Right lobe of liver (tissue), 6 donors: Measurements from ENCODE around the gene LPIN2. TPM values are rescaled to one million over a fixed set of nuclear protein-coding genes. Genes with fewer than 3 reads are reported as not detected.

Source experiments
- ATAC-seq, 4 donors: fragments of 200-7000 bp; cut with Tn5 transposase; one replicate each; pipeline ENCODE4 v1.9.1; 2020; ENCODE audit warnings: mild to moderate bottlenecking in 4 of 4, moderate library complexity in 4 of 4
- DNase-seq, 3 donors: peaks; one replicate each; pipeline ENCODE4 v3.0.0-alpha.2; 2020
- H3K27ac ChIP-seq, 3 donors: fragments of 200-600 bp; one replicate each; pipeline ENCODE4 v1.8.0; 2022
- H3K27me3 ChIP-seq, 2 donors: fragments of 200-600 bp; one replicate each; pipeline ENCODE4 v1.8.0; 2022
- H3K36me3 ChIP-seq, 4 donors: fragments of 200-600 bp; sonication (generic) in 1 of 4; one replicate each; pipeline versions ENCODE4 v1.5.1 to v1.8.0; 2017 to 2022; ENCODE audit warnings: control low read depth in 1 of 4
- H3K4me1 ChIP-seq, 4 donors: fragments of 200-600 bp; sonication (generic) in 1 of 4; one replicate each; pipeline versions ENCODE4 v1.5.1 to v1.8.0; 2017 to 2022; ENCODE audit warnings: control low read depth in 1 of 4
- H3K4me3 ChIP-seq, 3 donors: fragments of 200-600 bp; one replicate each; pipeline ENCODE4 v1.8.0; 2022
- H3K9me3 ChIP-seq, 4 donors: fragments of 200-600 bp; sonication (generic) in 1 of 4; one replicate each; pipeline versions ENCODE4 v1.5.1 to v1.8.0; 2017 to 2022; ENCODE audit warnings: control low read depth in 1 of 4
- POLR2A ChIP-seq: fragments of 450-650 bp; IDR thresholded peaks from one replicate; pipeline ENCODE4 v1.6.1; 2017; ENCODE audit warnings: antibody characterized with exemption, mild to moderate bottlenecking
- WGBS: methylation state at CpG from one replicate; pipeline ENCODE4 v1.1.6; 2018; ENCODE audit warnings: low coverage, low lambda C conversion rate; ENCODE audit not compliant: insufficient coverage; ENCODE audit errors: missing lambda C conversion rate; 5-methylcytosine and 5-hydroxymethylcytosine counted together
- intact Hi-C, 2 donors: fragments of 100-400 bp; cut with DNase I; formaldehyde crosslinking; loops; one replicate each; pipeline versions ENCODE4 v1.11.2 to v1.14.1; 2022
- total RNA-seq, 6 experiments: library from RNA; depleted of rRNA in 2 of 6; stranded (reverse); fragments of >200 nt in 2 of 6; fragmentation: NEBNext Ultra II Directional in 3 of 6; extraction: Animal tissue kit (Norgen Biotek cat#: 25700) in 3 of 6; gene quantifications; one replicate each; pipeline versions ENCODE4 v1.1.0 to v1.2.4, GENCODE V29; 2016 to 2023
- TF ChIP-seq, protein P1 (sequence below), 4 donors: fragments of 200-600 bp in 3 of 4; fragments of 450-650 bp in 1 of 4; IDR thresholded peaks; one replicate each; pipeline versions ENCODE4 v1.5.1 to v1.8.0; 2016 to 2022; ENCODE audit warnings: antibody characterized with exemption in 4 of 4, mild to moderate bottlenecking in 2 of 4
- donor health status: DM: no; HTN: yes; CAD: no.
- donor health status: DM: no; HTN: no; CAD: no.
- donor health status: DM: no; HTN: no; CAD: no.
- donor health status: DM: no; HTN: yes; CAD: no.
- donor health status: DM: no; HTN: yes; CAD: no.

Gene LPIN2
- total RNA-seq, 6 experiments from 2014 or later: 64.9 to 175 (median 150) TPM

DNA sequence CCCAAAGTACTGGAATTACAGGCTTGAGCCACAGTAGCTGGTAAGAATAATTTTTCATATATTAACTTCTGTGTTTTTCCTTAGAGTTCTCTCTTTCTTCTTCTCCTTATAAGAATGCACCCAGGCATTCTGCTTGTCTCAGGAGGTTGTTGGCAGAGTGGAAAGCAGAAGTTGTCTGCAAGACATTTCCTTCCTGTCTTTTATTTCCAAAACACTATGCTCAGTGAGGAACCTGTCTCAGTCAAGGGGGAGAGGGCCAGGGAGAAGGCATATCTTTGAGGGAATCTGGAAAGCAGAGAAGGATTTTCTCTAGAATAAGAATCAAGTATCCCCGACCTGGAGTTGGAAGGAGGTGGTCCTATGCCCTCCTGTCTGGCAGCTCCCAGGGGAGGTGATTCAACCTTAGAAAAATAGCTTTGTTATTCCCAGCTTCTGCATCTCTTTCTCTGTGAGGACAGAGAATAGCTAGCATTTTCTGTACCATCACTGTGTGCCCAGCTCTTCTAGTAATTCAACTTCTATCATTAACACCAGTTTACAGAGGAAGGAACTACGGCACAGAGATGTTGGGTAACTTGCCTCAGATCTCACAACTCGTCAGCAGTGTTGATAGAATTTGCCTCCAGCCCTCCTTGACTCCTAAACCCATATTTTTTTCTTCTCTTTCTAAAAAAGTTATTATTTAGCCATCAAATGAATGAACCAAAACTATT lies 3.8 kb upstream of the LPIN2 start:
- Histone ChIP-seq H3K27me3 (no peaks in the 10 kb centered on the region), H3K27ac (peak overlapping the region; percentile 5 to 25 (median 20)), H3K36me3 (no peaks in the 10 kb centered on the region), H3K4me1 (peaks cover 0 to 14% (median 3%) of the 10 kb centered on the region in 4 donors), H3K4me3 (no peak overlapping the region), H3K9me3 (no peaks in the 10 kb centered on the region)
- ATAC-seq (no peak), DNase-seq (no peak)
- WGBS: 53% methylated on average over 3 of the region's 3 CpGs
- TF ChIP-seq POLR2A: peak; percentile 26
- TF ChIP-seq, protein P1, sequence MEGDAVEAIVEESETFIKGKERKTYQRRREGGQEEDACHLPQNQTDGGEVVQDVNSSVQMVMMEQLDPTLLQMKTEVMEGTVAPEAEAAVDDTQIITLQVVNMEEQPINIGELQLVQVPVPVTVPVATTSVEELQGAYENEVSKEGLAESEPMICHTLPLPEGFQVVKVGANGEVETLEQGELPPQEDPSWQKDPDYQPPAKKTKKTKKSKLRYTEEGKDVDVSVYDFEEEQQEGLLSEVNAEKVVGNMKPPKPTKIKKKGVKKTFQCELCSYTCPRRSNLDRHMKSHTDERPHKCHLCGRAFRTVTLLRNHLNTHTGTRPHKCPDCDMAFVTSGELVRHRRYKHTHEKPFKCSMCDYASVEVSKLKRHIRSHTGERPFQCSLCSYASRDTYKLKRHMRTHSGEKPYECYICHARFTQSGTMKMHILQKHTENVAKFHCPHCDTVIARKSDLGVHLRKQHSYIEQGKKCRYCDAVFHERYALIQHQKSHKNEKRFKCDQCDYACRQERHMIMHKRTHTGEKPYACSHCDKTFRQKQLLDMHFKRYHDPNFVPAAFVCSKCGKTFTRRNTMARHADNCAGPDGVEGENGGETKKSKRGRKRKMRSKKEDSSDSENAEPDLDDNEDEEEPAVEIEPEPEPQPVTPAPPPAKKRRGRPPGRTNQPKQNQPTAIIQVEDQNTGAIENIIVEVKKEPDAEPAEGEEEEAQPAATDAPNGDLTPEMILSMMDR (IDR thresholded peaks at IDR 0.05): no peak
- intact Hi-C loops: no loop called here

DNA sequence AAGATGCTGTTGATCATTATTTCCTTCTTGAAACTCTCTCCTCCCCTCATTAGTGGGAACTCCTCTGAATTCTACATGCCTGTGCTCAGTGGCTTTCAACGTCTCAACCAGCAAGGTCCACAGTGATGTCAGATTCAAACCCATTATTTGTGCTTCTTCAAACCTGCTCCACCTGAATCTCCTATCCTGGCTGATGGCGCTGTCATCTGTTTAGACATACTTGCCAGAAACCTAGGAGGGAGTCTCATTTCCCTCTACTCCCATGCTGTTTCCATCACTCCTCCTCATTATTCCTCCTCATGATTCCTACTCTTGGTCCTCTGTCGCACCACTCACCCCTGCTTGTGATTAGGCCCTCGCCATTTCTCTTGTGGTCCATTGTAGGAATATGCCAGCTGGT lies 2.9 kb upstream of the LPIN2 start:
- intact Hi-C loops: no loop called here
- TF ChIP-seq, protein P1 (IDR thresholded peaks at IDR 0.05): no peak
- no peak for TF ChIP-seq POLR2A
- ATAC-seq: no peak
- Histone ChIP-seq H3K36me3 (no peaks in the 10 kb centered on the region), H3K27ac (peak overlapping the region; percentile 72 to 99 (median 83)), H3K27me3 (no peaks in the 10 kb centered on the region), H3K4me3 (no peak overlapping the region), H3K9me3 (no peaks in the 10 kb centered on the region), H3K4me1 (peaks cover 0 to 18% (median 5%) of the 10 kb centered on the region in 4 donors)
- 94% methylated on average over 4 of the region's 4 CpGs for WGBS
- no peak for DNase-seq

DNA sequence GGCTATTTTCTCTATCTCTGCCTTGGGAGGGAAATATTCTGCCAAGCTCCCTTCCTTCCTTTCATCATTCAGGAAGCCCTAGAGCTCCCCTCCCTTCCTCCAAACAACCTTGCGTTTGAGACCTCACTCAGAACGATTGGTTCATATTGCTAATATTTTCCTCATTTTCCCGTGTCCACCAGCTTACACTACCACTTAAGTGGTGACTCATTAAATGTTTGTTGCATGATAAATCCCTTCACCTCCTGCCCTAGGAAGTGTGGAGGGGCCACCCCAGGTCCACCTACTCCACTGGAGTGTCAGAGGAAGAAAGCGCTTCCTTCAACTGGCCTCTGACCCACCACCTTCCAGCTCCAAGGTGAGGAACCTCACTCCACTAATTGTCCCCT lies 2.3 kb upstream of the LPIN2 start:
- peak in 2 of 4 donors; percentile 26 to 35 for ATAC-seq
- Histone ChIP-seq H3K9me3 (no peaks in the 10 kb centered on the region), H3K36me3 (no peaks in the 10 kb centered on the region), H3K27me3 (no peaks in the 10 kb centered on the region), H3K4me3 (no peak overlapping the region), H3K27ac (peak overlapping the region; percentile 72 to 99 (median 83)), H3K4me1 (peaks cover 0 to 18% (median 5%) of the 10 kb centered on the region in 4 donors)
- no peak for DNase-seq
- WGBS: 29% methylated on average over 4 of the region's 4 CpGs
- intact Hi-C loops: no loop called here
- TF ChIP-seq, protein P1 (IDR thresholded peaks at IDR 0.05): no peak
- no peak for TF ChIP-seq POLR2A

DNA sequence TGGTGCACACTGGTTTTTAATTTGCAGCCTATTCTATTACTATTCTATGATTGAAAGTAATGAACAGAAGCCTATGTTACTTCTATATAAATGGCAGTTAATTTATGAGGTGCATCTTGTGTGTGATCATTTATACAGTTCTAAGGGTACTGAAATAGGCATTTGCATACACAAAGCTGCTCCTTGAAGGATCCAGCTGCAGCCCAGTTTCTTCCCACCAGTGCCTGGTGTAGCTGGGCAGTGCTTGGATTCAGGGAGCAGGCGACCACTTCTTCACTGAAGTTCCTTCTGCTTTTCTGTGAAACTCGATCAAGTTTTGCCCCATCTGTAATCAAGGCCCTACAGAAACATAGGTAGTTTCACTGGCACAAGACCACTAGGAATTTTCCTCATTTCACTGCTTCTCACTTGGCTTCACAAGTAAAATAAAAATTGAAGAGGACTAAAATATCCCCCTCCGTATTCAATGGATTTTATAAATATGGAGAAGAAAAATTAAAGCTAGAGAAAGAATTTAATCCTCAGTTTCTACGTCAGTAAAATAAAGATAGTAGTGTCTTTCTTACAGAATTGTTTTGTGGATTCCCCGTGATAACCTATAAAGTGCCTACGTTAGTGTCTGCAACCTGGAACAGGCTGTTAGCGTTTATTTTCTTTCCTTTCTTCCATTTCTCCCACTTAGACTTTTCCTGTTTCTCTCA lies 1.7 kb upstream of the LPIN2 start:
- WGBS: 31% methylated on average over 7 of the region's 7 CpGs
- DNase-seq (no peak), ATAC-seq (no peak)
- H3K9me3 ChIP-seq: no peaks in the 10 kb centered on the region
- H3K4me1 ChIP-seq: peaks cover 0 to 18% (median 5%) of the 10 kb centered on the region in 4 donors
- TF ChIP-seq POLR2A: no peak
- TF ChIP-seq, protein P1 (IDR thresholded peaks at IDR 0.05): no peak
- no peaks in the 10 kb centered on the region for H3K36me3 ChIP-seq
- H3K27me3 ChIP-seq: no peaks in the 10 kb centered on the region
- H3K27ac ChIP-seq: peak overlapping the region; percentile 72 to 99 (median 83)
- intact Hi-C loops: no loop called here
- H3K4me3 ChIP-seq: no peak overlapping the region
